ENCODE results near the gene NAT14. TPM values are rescaled to one million over a fixed set of nuclear protein-coding genes. Genes with fewer than 3 reads are reported as not detected.
A peak's percentile ranks its signal among the peaks of the same experiment; 100 is the strongest.

Gene NAT14
- polyA plus RNA-seq, 1 experiment, result 19.4 TPM

DNA sequence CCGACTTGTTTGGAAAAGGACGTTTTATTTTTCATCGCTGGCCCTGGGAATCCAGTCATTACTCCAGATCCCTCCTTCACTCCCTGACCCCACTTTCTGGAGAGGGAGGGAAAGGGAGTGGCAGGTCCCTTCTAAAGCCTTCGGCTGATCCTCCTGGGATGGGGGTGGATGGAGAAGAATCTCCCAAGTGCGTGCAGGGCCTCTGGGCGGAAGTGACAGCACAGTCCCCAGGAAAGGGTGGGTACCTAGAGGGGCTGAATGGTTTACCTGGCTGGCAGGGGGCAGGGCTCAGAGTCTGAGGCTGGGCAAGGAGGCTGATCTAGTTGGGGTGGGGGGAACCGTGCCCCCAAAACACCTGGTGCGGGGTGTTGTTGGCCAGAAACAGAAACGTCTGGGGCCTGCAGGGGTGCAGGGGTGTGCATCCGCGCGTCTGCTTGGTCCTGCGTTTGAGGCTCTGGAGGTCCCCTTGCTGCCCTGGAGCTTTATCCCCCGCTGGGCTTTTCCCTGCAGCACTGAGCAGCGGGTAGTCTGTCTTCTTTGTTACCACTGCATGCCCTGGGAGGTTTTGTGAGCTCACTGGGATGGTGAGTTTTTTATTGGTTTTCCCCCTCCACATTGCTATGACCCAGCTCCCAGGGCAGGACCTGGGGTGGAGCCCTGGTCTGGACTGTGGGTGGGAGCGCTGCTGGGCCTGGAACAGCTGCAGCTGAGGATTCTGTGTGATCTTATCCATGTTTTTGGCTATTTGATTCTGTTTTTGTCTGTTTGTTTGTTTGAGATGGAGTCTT is 11.6 kb upstream of the NAT14 start:
- CTCF ChIA-PET, result interaction anchor here (1.1 kb wide), 1 partner anchor 30 kb away, joined by 3 read pairs; no protein-coding TSS in a partner anchor
- TF ChIP-seq, protein P1, sequence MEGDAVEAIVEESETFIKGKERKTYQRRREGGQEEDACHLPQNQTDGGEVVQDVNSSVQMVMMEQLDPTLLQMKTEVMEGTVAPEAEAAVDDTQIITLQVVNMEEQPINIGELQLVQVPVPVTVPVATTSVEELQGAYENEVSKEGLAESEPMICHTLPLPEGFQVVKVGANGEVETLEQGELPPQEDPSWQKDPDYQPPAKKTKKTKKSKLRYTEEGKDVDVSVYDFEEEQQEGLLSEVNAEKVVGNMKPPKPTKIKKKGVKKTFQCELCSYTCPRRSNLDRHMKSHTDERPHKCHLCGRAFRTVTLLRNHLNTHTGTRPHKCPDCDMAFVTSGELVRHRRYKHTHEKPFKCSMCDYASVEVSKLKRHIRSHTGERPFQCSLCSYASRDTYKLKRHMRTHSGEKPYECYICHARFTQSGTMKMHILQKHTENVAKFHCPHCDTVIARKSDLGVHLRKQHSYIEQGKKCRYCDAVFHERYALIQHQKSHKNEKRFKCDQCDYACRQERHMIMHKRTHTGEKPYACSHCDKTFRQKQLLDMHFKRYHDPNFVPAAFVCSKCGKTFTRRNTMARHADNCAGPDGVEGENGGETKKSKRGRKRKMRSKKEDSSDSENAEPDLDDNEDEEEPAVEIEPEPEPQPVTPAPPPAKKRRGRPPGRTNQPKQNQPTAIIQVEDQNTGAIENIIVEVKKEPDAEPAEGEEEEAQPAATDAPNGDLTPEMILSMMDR (IDR thresholded peaks at IDR 0.05; ENCODE audit: low read depth, low read length), result no peak
- DNase-seq (ENCODE audit: low read depth, low spot score), result no peak
- Histone ChIP-seq H3K4me3 (ENCODE audit: low read depth, low read length) (no peak overlapping the region), H3K27ac (ENCODE audit: low read depth, low read length) (no peak overlapping the region), H3K9me3 (ENCODE audit: control insufficient read depth, insufficient read depth, low read length) (no peaks in the 10 kb centered on the region), H3K27me3 (ENCODE audit: control insufficient read depth, insufficient read depth, low read length) (no peaks in the 10 kb centered on the region)
- POLR2A ChIA-PET, result no interaction called here

DNA sequence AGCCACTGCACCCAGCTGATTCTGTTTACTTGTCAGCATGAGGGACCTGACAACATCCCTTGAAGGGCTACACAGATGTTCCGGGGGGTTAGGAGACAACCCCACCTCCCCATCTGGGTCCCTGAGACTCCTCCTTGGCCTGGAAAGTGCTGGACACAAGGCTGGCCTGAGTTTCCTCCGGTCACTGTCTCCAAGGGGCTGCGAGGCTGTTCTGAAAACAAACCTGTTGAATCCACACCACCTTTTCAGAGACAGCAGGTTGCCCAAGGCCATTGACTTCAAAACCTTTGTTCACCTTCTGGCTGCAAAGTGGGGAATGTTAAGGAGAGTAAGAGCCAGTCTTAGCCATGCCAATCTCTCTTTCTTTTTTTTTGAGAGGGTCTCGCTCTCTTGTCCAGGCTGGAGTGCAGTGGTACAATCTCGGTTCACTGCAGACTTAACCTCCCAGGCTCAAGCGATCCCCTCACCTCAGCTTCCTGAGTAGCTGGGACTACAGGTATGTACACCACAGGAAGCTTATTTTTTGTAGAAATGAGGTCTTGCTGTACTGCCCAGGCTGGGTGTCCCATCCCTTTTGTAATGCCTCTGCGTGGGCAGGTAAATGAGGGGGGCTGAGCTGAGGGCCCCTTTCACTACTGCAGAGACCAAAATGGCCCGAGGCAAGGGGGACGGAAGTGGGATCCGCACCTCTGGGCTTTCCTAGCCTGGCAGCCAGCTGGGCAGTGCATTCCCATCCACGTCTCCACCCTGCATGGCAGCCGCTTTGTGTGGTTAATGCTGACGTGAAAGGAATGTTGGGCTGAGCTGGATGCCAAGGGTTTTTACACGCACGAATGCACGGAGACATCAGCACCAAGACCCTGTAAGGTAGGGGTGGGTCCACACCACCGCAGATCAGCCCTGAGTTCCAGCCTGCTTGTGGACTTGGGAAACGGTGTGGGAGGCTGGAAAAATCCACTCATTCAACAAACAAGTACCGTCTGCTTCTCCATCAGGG is 10.4 kb upstream of the NAT14 start:
- H3K27me3 ChIP-seq (ENCODE audit: control insufficient read depth, insufficient read depth, low read length), result no peaks in the 10 kb centered on the region
- no peak overlapping the region for H3K4me3 ChIP-seq (ENCODE audit: low read depth, low read length)
- no peaks in the 10 kb centered on the region for H3K9me3 ChIP-seq (ENCODE audit: control insufficient read depth, insufficient read depth, low read length)
- TF ChIP-seq, protein P1 (IDR thresholded peaks at IDR 0.05; ENCODE audit: low read depth, low read length), result no peak
- ChIA-PET POLR2A (interaction anchor here (2.5 kb wide), 1 partner anchor 67 kb away, joined by 10 read pairs; the partner anchor contains the start of gene UBE2S), CTCF (interaction anchor here (1.1 kb wide), 1 partner anchor 29 kb away, joined by 3 read pairs; no protein-coding TSS in a partner anchor)
- no peak overlapping the region for H3K27ac ChIP-seq (ENCODE audit: low read depth, low read length)
- no peak for DNase-seq (ENCODE audit: low read depth, low spot score)

DNA sequence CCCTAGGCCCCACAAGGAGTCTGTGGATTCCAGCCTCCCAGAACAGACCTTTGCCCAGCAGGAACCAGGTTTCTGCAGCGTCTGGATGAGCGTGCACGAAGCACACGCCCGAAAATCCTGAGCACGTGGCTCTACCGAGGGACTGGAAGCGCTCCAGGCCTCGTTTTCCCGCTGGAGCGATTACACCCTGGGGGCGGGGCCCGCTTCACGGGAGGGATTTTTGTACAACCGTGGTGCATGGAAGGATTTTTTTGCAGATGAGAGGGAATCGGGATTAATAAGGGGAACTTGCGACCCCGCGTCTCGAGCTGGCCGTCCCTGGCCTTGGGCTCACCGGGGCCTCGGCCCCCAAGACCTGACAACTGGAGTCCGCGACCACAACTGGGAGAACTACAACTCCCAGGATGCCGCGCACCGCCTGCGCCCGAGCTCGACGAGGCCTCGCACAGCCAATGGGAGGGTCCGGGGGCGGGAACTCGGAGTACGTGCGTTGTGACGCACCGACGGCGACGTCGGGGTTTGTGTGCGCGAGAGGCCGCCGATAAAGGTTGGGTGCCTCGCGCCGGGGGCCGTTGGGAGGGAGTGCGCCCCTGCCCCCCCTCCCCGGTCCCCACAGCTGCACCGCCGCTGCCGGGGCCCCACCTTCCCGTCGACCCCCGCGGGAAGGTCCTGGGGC is 8.8 kb upstream of the NAT14 start, which contains the start of gene ZNF628:
TSS of gene ZNF628 (plus strand) at position 518 of the 676 bp plus-strand sequence. CDS start 3,294 bp downstream, outside the sequence.
- Histone ChIP-seq H3K27me3 (ENCODE audit: control insufficient read depth, insufficient read depth, low read length) (no peaks in the 10 kb centered on the region), H3K9me3 (ENCODE audit: control insufficient read depth, insufficient read depth, low read length) (no peaks in the 10 kb centered on the region), H3K4me3 (ENCODE audit: low read depth, low read length) (peak within 1 kb of the TSS; percentile 72), H3K27ac (ENCODE audit: low read depth, low read length) (peak within 1 kb of the TSS; percentile 57)
- ChIA-PET POLR2A (interaction anchor here (0.5 to 2.5 kb wide), 15 partner anchors 8 to 261 kb away, joined by 3 to 21 read pairs (median 6); partner anchors contain the start of genes ISOC2, NAT14, PPP6R1 and SSC5D), CTCF (interaction anchor here (0.7 to 5.5 kb wide), 6 partner anchors 9 to 185 kb away, joined by 3 to 77 read pairs (median 7); no protein-coding TSS in a partner anchor)
- TF ChIP-seq, protein P1 (IDR thresholded peaks at IDR 0.05; ENCODE audit: low read depth, low read length), result no peak
- DNase-seq (ENCODE audit: low read depth, low spot score), result peak; percentile 92

DNA sequence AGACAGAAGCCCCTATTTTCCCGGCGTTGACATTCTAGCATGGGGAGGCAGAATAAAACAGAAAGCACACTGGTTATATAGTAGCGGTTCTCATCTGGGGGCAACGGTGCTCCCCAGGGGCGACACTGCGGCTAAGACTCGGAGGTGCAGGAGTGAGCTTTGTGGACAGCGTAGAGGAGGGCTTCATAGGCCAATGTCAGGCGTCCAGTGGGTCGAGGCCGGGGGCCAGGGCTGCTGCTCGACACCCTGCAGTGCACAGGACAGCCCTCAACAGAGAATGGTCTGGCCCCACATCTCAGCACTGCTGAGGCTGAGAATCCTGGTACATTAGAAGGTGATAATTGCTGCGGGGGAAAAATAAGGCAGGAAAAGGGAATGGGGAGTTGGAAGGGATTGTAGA is 7.1 kb upstream of the NAT14 start:
- Histone ChIP-seq H3K4me3 (ENCODE audit: low read depth, low read length) (peak overlapping the region; percentile 72; the same call in 1 of the 2 replicates), H3K9me3 (ENCODE audit: control insufficient read depth, insufficient read depth, low read length) (no peaks in the 10 kb centered on the region), H3K27ac (ENCODE audit: low read depth, low read length) (no peak overlapping the region), H3K27me3 (ENCODE audit: control insufficient read depth, insufficient read depth, low read length) (no peaks in the 10 kb centered on the region)
- ChIA-PET CTCF (interaction anchor here (1.5 to 5.5 kb wide), 2 partner anchors 10 to 26 kb away, joined by 7 to 77 read pairs; no protein-coding TSS in a partner anchor), POLR2A (no interaction called here)
- no peak for DNase-seq (ENCODE audit: low read depth, low spot score)
- TF ChIP-seq, protein P1 (IDR thresholded peaks at IDR 0.05; ENCODE audit: low read depth, low read length), result no peak
